Chondrocyte (in vitro differentiated cells): ENCODE data around the gene SERINC5. TPM values are rescaled to one million over a fixed set of nuclear protein-coding genes. Genes with fewer than 3 reads are reported as not detected.

Source experiments
- DNase-seq: peaks from one replicate; pipeline ENCODE4 v3.0.0; 2021; ENCODE audit warnings: mixed read lengths, low spot score
- H3K27ac Mint-ChIP-seq: one replicate; pipeline ENCODE4 v1.8.0; 2021; ENCODE audit warnings: mild to moderate bottlenecking, moderate library complexity, mixed read lengths; ENCODE audit not compliant: unreplicated experiment
- H3K27me3 Mint-ChIP-seq: 2 replicates; pipeline ENCODE4 v1.8.0; 2021; ENCODE audit warnings: low read depth, mixed read lengths
- H3K36me3 Mint-ChIP-seq: 2 replicates; pipeline ENCODE4 v1.8.0; 2021; ENCODE audit warnings: low read depth, mixed read lengths
- H3K4me1 Mint-ChIP-seq: 2 replicates; pipeline ENCODE4 v1.8.0; 2021; ENCODE audit warnings: low read depth, mild to moderate bottlenecking, mixed read lengths
- H3K4me3 Mint-ChIP-seq: one replicate; pipeline ENCODE4 v1.8.0; 2021; ENCODE audit warnings: mild to moderate bottlenecking, moderate library complexity, mixed read lengths; ENCODE audit not compliant: unreplicated experiment
- H3K9me3 Mint-ChIP-seq: 2 replicates; pipeline ENCODE4 v1.8.0; 2021; ENCODE audit warnings: low read depth, mixed read lengths
- CTCF ChIP-seq: fragments of 200-600 bp; sonication (generic); IDR thresholded peaks from 2 replicates; pipeline ENCODE4 v1.5.0; 2021; ENCODE audit warnings: antibody characterized with exemption, mild to moderate bottlenecking, moderate library complexity
- total RNA-seq: library from RNA; stranded (reverse); gene quantifications from 3 replicates; pipeline ENCODE4 v1.2.1, GENCODE V29; 2021

SERINC5 gene
- total RNA-seq, 1 donor from 2014 or later: 41.5 TPM

- peaks cover 41% of the 10 kb centered on the region for H3K4me1 Mint-ChIP-seq
- no peak overlapping the region for H3K4me3 Mint-ChIP-seq
- no peaks in the 10 kb centered on the region for H3K27me3 Mint-ChIP-seq
- peaks cover 6% of the 10 kb centered on the region for H3K36me3 Mint-ChIP-seq
- DNase-seq: no peak
- TF ChIP-seq CTCF: no peak
- no peaks in the 10 kb centered on the region for H3K9me3 Mint-ChIP-seq
- H3K27ac Mint-ChIP-seq: peak overlapping the region; percentile 34
Observed at GRCh38 chr5:80198920-80199319, 56.9 kb downstream of the SERINC5 start.

GRCh38 chr5:80198399-80198798 is 57.4 kb downstream of the SERINC5 start:
- Mint-ChIP-seq H3K27me3 (no peaks in the 10 kb centered on the region), H3K36me3 (peaks cover 6% of the 10 kb centered on the region), H3K27ac (peak overlapping the region; percentile 78), H3K4me3 (peak overlapping the region; percentile 27), H3K9me3 (no peaks in the 10 kb centered on the region), H3K4me1 (peaks cover 42% of the 10 kb centered on the region)
- TF ChIP-seq CTCF: no peak
- no peak for DNase-seq

GRCh38 chr5:80195837-80196400 is 59.9 kb downstream of the SERINC5 start:
- H3K27ac Mint-ChIP-seq: no peak overlapping the region
- H3K4me3 Mint-ChIP-seq: no peak overlapping the region

GRCh38 chr5:80194468-80194867 is 61.4 kb downstream of the SERINC5 start:
- H3K4me1 Mint-ChIP-seq: peaks cover 66% of the 10 kb centered on the region

More at GRCh38 chr5:80195837-80196400, 59.9 kb downstream of the SERINC5 start:
- H3K9me3 Mint-ChIP-seq: no peaks in the 10 kb centered on the region
- no peaks in the 10 kb centered on the region for H3K27me3 Mint-ChIP-seq
- no peak for DNase-seq
- TF ChIP-seq CTCF: no peak
- H3K36me3 Mint-ChIP-seq: peaks cover 4% of the 10 kb centered on the region
- peaks cover 60% of the 10 kb centered on the region for H3K4me1 Mint-ChIP-seq

GRCh38 chr5:80193401-80193800 is 62.4 kb downstream of the SERINC5 start:
- no peak for TF ChIP-seq CTCF
- H3K27me3 Mint-ChIP-seq: no peaks in the 10 kb centered on the region
- H3K27ac Mint-ChIP-seq: peak overlapping the region; percentile 84
- peak overlapping the region; percentile 14 for H3K4me3 Mint-ChIP-seq
- H3K36me3 Mint-ChIP-seq: peaks cover 2% of the 10 kb centered on the region
- no peaks in the 10 kb centered on the region for H3K9me3 Mint-ChIP-seq
- H3K4me1 Mint-ChIP-seq: peaks cover 60% of the 10 kb centered on the region
- DNase-seq: no peak

More at GRCh38 chr5:80194468-80194867, 61.4 kb downstream of the SERINC5 start:
- Mint-ChIP-seq H3K36me3 (peaks cover 2% of the 10 kb centered on the region), H3K4me3 (no peak overlapping the region), H3K9me3 (no peaks in the 10 kb centered on the region), H3K27ac (no peak overlapping the region), H3K27me3 (no peaks in the 10 kb centered on the region)
- no peak for DNase-seq
- TF ChIP-seq CTCF: no peak
